H1 (cell line): Measurements from ENCODE around the gene AMH. TPM values are rescaled to one million over a fixed set of nuclear protein-coding genes. Genes with fewer than 3 reads are reported as not detected.

Source experiments
- E2F6 ChIP-seq: IDR thresholded peaks from 2 replicates; pipeline ENCODE4 v1.6.1; 2012; ENCODE audit warnings: inconsistent platforms
- JUND ChIP-seq: IDR thresholded peaks from 2 replicates; pipeline ENCODE4 v1.6.1; 2011; ENCODE audit warnings: mild to moderate bottlenecking, improper control_type of control experiment, low read length
- TEAD4 ChIP-seq: IDR thresholded peaks from 2 replicates; pipeline ENCODE4 v1.6.1; 2012; ENCODE audit warnings: low read depth, low read length, inconsistent platforms, mixed read lengths
- polyA plus RNA-seq, 7 experiments: library from polyadenylated mRNA; depleted of rRNA in 3 of 7; stranded (reverse) in 5 of 7; unstranded in 2 of 7; fragments of >200 nt in 5 of 7; fragments of 200-250 nt in 2 of 7; gene quantifications; 1 replicate in 5 of 7; 2 replicates in 1 of 7; 4 replicates in 1 of 7; pipeline versions ENCODE4 v1.2.1 to v1.2.3, GENCODE V29; 2011 to 2013; ENCODE audit warnings: missing spikeins in 2 of 7, mixed read lengths in 2 of 7
- total RNA-seq: library from RNA; stranded (reverse); fragmentation: NEBNext Ultra II Directional; extraction: Animal tissue kit (Norgen Biotek cat#: 25700); gene quantifications from 2 replicates; pipeline ENCODE4 v1.2.1, GENCODE V29; 2021

AMH gene
- total and polyA plus RNA-seq, 2 of the 8 experiments (the other 6 are each of a cell fraction or from before 2014, with no cell fraction given): 10.5 to 15.4 TPM

- TF ChIP-seq JUND: no peak
- no peak for TF ChIP-seq E2F6
- no peak for TF ChIP-seq TEAD4
These were observed 27.8 kb upstream of the AMH start (continued) for GRCh38 chr19:2221250-2221831.
